Activated CD4-positive, alpha-beta T cell treated with anti-CD3 and anti-CD28 coated beads, Interleukin-2, amount 50 U/mL, for 24 hours (primary cell): ENCODE results near the gene CCDC24.

Experiments used
- DNase-seq, 2 donors: peaks; one replicate each; pipeline ENCODE4 v3.0.0-alpha.2; 2020; ENCODE audit warnings: low read depth in 1 of 2, low spot score in 1 of 2

CCDC24 gene

DNA sequence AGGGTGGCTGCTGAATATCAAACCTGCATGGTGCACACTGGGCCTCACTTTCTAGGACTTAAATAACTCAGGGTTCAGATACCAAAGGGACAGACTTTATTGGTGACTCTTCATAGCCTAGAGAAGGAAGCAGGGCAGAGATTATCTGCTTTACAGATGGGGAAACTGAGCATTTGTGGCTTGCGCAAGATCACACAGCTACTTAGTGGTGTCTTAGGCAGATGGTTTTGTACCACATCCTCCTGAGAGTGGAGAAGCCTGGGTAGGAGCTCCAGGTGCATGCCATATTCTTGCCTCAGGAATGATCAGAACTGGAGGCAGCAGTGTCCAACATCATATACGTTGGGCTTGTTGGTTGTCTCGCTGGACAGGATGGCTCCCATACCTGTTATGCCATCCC is 28.4 kb upstream of the CCDC24 start:
- no peak for DNase-seq

DNA sequence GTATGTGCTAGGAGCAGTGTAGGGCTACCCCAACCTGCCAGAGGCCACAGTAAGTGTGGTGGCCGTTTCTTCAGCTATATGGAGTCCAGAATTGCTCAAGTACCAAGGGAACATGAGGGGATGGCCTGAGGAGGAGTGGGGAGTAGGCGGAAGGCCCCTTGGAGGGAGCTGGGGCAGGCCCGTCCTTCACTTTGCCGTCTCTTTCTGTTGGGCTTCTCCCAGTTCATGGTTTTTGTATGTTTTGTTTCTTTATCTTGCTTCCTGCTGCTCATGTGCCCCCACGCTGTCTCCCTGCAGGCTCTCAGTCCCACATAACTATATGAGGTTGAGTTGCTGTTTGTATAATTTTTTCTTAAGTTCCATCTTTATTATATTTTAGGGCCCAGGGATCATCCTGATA is 27.5 kb upstream of the CCDC24 start:
- no peak for DNase-seq

DNA sequence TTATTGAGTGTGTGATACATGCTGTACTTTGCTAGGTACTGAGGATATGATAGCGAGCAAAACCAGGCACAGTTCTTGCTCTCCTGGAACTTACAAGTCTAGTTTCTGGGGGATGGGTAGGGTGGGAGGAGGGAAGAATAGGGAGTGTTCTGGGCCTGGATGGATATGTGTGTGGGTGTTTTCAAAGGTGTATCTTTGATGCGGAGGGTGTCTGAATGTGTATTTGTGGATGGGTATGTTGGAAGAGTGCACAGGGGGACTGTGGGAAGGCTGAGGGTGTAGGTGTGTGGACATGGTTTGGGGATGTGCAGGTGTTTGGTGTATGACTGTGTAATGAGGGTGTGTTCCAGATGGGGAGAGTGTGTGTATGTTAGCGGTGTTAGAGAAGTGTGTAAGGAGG is 26.1 kb upstream of the CCDC24 start:
- DNase-seq = no peak

DNA sequence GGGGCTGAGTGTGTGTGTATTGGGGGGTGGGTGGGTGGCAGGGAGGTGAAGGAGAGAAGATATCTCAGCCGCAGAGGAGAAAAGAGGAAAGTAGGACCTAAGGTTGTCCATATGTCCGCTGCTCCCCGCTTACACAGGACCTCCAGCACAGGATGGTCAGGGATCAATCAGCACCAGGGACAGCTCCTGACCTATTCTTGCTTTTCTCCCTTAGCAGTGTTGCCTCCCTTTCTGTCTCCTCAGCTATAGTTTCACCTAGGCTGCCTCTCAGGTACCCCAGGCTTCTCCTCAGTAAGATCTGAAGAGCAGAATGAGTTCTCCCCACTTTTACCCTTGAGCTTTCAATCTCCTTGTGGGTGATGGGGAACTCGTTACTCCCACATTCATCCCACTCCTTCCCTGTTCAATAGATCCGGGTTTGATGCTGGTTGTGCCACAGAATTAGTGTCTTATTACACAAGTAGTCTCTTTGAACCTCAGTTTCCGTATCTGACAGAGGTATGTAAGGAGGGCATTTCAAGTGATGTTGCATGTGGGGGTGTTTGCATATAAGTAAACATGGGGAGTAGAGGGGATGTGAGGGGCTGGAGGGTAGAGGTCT is 23.0 kb upstream of the CCDC24 start:
- DNase-seq = no peak

DNA sequence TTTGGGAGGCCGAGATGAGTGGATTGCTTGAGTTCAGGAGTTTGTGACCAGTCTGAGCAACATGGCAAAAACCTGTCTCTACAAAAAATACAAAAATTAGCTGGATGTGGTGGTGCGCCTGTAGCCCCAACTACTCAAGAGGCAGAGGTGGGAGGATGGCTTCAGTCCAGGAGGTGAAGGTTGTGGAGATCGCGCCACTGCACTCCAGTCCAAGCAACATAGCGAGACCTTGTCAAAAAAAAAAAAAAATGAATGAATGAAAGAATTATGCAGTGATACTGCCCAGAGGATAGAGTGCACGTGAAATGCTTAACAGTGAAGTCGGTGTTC is 22.0 kb upstream of the CCDC24 start:
- no peak for DNase-seq

DNA sequence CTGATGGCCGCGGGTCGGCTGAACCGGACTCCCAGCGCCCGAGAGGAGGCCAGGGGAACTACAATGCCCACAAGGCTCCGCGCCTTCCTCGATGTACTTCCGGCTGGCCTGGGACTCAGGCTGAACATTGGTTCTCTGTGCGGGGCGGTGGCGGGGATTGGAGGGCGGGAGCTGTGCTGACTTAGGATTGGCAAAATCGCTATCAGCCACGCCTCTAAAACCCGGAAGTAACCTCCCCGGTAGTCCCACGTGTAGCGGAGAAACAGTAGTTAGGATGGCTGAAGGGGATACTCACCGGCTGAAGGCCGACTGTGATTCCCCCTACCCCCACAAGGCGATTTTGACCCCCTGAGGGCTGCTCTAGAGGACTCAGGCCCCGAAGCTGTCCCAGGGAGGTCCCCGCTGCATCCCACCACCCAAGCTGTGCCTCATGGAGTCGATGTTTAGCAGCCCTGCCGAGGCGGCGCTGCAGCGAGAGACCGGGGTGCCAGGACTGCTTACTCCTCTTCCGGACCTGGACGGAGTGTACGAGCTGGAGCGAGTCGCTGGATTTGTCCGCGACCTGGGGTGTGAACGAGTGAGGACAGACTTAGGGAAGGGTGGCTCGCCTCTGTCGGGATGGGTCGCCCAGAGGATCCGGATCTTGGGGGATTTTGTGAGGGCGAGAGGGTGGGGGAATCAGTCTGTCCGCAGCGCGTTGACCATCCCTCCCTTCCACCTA is 21.5 kb upstream of the CCDC24 start, which contains the start of gene DPH2:
TSS of gene DPH2 (plus strand) at position 265 of the 721 bp plus-strand sequence. CDS start at position 431, 166 bp downstream.
- peak; percentile 87 to 94 for DNase-seq

DNA sequence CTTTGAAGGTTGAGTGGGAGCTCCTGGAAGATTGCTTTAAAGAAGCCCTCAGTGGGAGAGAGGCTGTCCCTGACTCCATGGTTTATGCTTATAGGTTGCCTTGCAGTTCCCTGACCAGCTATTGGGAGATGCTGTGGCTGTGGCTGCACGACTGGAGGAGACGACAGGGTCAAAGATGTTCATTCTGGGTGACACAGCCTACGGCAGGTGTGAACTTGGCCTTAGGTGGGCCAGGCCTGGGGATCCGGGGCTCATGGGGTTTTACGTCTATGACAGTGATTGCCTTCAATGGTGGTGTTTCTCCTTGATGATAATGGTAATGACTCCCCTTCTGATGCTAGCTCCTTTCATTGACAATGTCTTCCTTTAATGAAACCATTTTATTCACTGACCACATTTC is 20.9 kb upstream of the CCDC24 start:
- DNase-seq = no peak

DNA sequence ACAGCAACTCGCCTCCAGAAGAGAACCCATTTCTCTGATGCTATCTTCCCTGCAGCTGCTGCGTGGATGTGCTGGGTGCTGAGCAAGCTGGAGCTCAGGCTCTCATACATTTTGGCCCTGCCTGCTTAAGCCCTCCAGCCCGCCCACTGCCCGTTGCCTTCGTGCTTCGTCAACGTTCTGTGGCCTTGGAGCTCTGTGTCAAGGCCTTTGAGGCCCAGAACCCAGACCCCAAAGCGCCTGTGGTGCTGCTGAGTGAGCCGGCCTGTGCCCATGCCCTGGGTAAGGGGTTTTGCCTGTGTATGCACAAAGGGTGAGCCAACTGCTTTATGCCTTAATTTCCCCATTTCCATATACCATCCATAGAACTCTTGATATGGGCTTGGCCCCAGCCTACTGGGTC is 20.5 kb upstream of the CCDC24 start:
- no peak for DNase-seq

DNA sequence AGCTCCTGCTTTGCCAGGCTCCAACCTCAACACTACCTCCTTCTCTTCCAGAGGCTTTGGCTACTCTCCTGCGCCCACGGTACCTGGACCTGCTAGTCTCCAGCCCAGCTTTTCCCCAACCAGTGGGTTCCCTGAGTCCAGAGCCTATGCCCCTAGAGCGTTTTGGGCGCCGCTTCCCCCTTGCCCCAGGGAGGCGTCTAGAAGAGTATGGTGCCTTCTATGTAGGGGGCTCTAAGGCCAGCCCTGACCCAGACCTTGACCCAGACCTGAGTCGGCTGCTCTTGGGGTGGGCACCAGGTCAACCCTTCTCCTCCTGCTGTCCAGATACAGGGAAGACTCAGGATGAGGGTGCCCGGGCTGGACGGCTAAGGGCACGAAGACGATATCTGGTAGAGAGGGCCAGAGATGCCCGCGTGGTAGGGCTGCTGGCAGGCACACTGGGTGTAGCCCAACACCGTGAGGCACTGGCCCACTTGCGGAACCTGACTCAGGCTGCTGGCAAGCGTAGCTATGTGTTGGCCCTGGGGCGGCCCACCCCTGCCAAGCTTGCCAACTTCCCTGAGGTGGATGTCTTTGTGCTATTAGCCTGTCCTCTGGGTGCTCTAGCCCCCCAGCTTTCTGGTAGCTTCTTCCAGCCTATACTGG is 19.9 kb upstream of the CCDC24 start:
- DNase-seq = no peak

DNA sequence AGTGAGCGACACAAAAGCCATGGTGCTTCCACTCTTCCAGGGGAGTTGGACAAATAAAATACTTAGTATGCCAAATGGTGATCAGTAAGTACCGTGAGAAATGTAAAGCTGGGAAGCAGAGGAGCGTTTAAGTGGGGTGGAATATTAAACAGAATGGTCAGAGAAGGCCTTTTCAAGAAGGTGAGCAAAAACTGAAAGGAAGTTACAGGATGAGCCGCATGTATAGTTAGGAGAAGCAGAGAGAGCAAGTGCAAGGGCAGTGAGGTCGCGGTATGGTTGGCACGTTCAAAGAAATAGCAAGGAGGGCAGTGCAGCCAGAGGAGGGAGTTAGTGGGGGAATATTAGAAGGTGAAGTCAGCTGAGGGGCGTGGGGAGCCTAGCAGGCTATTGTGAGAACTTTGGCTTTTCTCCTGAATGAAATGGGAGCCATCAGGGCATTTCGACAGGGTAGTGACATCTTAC is 17.4 kb upstream of the CCDC24 start:
- DNase-seq = no peak

DNA sequence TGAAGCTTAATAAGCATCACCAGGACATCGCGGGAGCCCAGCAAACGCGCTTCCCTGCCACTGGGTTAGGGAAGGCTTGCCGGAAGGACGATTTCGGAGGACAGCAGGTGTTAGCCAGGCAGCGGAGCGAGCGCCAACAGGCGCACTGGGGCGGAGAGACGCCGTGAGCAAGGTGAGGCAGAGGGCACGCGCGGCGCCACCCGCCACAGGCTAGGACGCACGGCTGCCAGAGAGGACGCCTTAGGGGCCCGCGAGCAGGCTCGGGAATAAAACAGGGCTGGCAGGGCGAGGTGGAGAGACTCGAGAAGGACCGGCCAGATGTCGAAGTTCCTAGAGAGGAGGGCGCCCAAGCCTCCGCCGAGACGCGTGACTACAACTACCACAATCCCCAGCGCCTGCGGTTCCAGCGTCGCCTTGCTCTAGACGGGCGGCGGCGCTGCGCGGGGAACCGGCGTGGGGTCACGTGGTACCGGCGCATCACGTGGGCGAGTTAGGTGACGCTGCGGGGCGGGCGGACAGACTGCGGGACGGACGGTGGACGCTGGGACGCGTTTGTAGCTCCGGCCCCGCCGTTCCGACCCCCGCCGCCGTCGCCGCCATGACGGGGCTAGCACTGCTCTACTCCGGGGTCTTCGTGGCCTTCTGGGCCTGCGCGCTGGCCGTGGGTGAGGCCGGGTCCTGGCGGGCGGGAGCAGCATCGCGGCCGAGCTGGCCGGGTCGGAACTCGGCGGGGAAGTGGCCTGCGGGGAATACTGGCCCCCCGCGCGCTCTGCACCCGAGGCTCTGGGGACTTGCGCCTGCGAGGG is 16.8 kb upstream of the CCDC24 start, which contains the start of gene ATP6V0B:
TSS of gene ATP6V0B (plus strand) at position 518 of the 806 bp plus-strand sequence. CDS start at position 599, 81 bp downstream.
- DNase-seq = peak; percentile 90 to 91

DNA sequence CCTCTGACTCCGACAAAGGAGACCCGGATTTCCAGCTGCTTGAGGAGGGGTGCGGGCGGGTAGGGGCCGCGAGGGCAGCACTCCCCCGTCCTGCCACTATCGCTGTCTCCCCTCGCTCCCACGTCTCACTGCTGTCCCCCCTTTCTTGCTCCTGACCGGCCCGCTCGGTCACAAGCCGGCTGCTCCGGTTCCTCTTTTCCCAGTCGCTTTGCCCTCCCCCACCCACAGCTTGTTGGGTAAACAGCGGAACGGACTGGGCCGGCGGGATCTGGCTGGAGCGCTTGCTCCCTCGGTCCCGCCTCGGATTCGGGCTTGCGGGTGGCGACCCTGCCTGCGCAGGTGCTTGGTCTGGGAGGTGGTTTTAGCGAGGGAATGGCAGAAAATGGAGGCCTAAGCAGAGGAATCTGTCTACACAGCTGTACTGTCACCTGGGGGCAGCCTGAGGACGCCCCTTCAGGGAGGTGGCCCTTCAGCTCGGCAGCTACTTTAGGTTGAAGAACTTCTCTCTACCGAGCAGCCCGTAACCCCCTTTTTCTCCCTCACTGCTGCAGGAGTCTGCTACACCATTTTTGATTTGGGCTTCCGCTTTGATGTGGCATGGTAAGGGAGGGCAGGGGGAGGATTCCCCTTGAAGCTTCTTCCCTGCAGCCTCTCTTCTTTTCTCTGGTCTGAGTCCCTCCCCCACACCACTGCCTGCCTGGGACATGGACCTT is 16.0 kb upstream of the CCDC24 start:
- peak in 1 of 2 donors; percentile 11 for DNase-seq

DNA sequence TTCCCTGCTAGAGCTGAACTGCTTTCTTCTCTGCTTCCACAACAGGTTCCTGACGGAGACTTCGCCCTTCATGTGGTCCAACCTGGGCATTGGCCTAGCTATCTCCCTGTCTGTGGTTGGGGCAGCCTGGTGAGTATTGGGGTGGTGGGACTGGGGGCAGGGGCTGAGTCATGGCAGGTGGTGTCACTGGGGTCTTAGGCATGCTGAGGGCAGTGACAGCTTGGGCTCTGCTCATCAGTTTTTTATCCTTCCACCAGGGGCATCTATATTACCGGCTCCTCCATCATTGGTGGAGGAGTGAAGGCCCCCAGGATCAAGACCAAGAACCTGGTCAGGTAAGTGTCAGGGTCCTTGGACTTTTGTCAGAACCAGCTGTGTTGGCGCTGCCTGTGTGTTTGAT is 15.4 kb upstream of the CCDC24 start:
- DNase-seq = no peak

DNA sequence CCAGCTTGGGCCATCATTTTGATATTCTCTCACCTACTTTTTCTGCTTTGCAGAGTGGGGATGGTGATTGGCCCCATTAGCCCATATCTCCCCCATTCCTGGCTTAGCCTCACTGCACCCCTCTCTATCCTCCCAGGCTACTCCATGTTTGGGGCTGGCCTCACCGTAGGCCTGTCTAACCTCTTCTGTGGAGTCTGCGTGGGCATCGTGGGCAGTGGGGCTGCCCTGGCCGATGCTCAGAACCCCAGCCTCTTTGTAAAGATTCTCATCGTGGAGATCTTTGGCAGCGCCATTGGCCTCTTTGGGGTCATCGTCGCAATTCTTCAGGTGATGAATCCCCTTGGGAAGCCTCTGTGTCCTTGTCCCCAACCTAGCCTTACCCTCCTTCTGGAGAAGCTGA is 14.5 kb upstream of the CCDC24 start:
- no peak for DNase-seq

DNA sequence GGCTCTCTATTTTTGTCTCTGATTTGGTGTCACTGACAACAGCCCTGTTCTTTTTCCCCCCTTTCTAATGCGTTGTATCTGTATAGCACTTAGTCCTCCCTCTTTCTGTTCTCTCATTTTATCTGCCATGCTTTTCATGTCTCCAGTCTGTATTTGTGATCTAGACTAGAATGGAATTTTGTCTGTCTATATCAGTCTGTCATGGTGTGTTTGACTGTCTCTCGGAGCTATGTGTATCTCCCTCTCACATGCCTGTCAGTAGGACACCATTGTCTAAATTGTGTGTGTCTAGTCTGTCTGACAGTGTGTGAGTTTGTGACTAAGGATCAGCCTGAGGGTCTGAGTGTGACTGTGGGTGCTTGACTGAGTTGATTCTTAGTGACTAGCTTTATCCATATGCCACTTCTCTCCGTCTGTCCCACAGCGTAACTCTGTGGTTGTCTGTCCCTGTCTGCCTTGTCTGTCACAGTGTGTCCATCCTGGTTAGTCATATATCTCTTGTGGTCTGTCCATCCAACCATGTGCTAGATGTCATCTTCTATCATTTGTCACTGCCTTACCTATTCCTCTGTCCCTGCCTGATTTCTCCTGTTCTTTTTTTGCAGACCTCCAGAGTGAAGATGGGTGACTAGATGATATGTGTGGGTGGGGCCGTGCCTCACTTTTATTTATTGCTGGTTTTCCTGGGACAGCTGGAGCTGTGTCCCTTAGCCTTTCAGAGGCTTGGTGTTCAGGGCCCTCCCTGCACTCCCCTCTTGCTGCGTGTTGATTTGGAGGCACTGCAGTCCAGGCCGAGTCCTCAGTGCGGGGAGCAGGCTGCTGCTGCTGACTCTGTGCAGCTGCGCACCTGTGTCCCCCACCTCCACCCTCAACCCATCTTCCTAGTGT is 13.8 kb upstream of the CCDC24 start:
- DNase-seq = no peak

DNA sequence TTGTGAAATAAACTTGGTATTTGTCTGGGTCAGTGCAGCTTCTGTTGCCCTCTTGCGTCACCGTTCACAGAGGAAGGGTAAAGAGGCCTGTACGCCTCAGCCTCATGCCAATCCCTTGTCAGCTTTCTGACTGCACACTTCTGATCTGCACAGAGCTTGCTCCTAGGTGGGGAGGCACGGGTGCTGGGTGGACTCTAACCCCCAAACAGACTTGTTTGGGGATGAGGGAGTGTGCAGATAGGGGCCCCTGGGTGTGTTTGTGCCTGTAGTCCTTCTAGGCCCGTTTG is 13.2 kb upstream of the CCDC24 start:
- no peak for DNase-seq

DNA sequence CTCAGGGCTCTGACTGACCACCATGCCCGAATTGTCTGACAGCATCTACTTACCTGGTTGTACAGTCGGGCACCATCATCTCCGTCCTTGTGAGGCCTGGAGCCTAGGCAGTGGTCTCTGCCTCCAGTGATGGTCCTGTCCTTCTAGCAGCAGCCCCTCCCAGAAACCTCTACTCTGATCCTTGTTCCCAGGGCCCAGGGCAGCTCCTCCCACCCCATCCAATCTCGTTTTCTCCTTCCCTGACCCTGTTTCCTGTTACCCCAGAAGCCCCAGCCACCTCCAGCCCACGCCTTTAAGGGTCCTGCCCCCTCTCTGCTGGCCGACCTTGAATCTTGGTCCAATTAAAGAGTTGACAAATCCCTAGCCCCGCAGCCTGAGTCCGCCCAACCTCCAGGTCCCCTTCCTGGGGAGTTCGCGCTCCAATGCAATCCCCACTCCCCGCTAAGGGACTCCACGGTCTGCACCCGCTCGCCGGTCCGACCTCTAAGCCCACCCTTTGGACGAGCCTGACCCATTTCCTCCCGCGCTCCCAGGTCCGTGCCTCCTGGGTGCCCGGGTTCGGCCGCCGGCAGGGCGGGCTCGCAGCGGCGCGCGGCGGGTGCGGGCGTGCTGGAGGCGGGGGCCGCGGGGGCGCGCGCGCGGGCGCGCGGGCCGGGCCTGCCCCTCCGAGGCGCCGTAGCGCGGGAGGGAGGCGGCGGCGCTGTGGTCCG is 12.7 kb upstream of the CCDC24 start, which contains the start of gene B4GALT2:
TSS of gene B4GALT2 (plus strand) at position 660 of the 710 bp plus-strand sequence. CDS start 1,951 bp downstream, outside the sequence.
- DNase-seq = no peak

DNA sequence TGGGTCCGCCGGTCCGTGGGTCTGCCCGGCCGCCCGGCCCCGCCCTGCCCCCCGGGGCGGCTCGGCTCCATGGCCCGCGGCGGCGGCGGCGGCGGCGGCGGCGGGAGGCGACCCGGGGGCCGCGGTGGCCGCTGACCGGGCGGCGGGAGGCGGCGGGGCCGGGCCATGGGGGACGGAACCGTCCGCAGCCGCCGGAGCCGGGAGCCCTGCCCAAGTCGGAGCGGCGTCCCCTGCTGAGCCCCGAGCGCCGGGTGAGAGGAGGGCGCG is 12.2 kb upstream of the CCDC24 start:
- no peak for DNase-seq

DNA sequence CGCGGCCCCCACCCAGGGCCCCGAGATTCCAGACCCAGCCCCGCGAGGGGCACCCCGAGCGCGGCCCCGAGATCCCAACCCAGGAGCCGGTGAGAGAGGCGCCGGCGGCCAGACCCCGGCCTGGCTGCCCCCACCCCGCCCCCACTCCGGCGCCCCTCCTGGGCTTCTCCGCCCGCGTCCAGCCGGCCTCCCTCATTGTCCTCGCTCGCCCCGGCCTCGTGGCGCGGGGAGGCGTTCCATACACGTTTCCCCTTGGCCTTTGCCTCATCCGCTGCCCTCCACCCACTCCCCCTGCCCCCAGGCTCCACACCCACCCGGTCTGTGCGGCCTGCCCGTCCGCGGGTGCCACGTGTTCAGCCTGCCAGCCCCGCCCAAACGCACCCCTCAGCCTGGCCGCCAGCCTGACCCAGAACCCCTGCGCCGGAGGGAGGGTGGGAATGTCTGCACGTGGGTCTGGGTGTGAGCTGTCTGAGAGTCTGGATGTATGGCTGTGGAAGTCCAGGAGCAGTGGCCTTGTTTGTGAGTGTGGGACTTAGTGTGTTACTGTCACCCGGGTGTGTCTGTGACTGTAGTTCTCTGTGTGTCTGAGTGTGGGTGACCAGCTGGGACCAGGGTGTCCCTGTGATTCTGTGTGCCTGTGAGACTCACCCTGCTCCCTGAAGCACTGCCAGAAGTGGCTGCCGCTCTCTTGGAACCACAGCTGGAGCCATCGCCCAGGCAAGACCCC is 11.7 kb upstream of the CCDC24 start:
- peak in 1 of 2 donors; percentile 11 for DNase-seq
